HG03196 (cell line): ENCODE results near the gene GAP43.

Experiments used
- ATAC-seq: cut with Tn5 transposase; IDR thresholded peaks from one replicate; pipeline ENCODE4 v1.9.1; 2021; ENCODE audit not compliant: unreplicated experiment

Gene GAP43

GRCh38 chr3:115627180-115628074, 4.1 kb downstream of the GAP43 start:
- ATAC-seq = peak; percentile 82

DNA sequence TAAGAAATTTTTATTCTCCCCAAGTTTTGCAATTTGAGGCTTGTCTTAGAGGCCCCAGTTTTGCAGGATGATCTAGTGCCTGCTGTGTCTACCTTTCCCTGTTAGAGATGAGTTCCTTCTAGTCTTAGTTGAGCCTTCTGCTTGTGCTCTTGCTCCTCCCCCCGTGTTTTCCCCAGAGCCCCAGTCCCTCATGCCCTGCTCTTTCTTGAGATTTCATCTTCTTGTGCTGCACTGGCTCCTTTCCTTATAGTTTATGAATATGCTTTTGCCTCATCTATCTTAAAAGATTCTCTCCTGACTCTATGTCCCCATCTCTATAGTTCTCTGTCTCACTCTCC, 4.7 kb downstream of the GAP43 start:
- ATAC-seq = peak; percentile 44

GRCh38 chr3:115630850-115631249, 7.5 kb downstream of the GAP43 start:
- no peak for ATAC-seq

GRCh38 chr3:115632026-115632425, 8.7 kb downstream of the GAP43 start:
- no peak for ATAC-seq

DNA sequence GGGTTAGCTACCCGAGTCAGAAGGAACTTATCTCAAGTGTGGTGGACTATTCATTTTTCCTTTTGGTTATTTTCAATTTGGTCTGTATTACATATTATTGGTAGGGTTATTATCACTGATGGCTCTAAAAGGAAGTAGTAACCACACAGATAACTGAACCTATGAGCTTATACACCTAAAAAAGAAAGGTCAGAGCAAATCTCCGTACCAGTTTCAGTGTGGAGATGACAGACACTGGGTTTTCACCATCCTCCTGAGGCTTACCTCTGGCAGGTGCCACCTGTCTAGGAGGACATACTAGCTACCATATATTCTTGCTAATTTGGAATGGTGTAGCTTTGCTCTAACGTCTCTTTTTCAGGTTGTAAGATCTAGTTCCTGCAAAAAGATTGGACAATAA, 10.2 kb downstream of the GAP43 start:
- no peak for ATAC-seq

GRCh38 chr3:115634052-115634451, 10.7 kb downstream of the GAP43 start:
- no peak for ATAC-seq

DNA sequence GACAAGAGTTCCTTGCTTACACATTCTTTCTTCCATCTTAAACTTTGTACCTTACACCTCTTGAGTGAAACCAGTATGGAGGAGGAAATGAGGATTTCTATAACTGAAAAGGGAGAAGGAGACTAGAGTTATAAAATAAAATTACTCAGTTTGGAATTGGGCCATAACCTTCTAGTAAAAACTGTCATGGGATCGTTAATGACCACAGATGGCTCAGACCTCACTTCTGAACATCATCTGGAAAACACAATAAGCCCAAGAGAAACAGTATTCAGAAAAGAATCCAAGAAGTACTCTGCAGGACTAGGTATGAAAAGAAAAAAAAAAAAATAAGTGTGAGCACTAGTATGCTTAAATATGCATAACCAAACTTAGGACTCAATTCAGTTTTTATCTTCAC, 12.1 kb downstream of the GAP43 start:
- ATAC-seq = no peak

DNA sequence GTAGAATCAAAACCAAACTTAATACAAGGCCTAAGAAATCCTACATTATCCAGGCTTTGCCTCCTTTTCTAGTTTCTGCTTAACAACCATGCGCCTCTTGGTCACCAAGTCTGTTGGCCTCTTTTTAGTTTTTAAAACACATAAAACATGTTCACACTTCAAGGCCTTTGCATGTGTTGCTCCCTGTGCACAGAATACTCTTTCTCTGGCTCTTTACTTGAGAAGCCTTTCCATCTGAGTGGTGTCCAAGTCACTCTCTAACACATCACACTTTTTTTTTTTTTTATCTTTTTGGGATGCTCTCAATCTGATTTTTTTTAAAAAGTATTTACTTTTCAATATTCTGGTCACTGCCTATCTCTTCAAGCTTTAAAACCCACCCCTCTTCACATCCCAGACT, 14.9 kb downstream of the GAP43 start:
- ATAC-seq = no peak

DNA sequence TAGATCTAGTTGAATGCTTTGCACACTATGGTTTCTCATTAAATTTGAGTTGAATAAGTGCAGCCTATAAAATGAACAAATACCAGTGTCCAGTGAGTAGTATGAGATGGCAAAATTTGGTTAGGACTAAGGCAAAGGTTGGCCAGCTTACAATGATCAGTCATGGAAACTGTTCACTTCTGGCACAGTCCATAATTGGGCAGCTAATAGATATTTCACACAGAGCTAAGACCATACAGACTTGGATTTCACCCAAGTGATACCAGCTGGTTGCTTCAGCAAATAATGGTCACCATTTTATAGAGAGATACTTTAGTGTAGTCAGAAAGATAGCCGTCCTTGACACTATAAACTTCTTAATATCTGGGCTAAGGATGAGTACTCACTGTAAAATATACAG, 15.7 kb downstream of the GAP43 start:
- ATAC-seq = no peak

GRCh38 chr3:115644391-115644790, 21.1 kb downstream of the GAP43 start:
- ATAC-seq = no peak

DNA sequence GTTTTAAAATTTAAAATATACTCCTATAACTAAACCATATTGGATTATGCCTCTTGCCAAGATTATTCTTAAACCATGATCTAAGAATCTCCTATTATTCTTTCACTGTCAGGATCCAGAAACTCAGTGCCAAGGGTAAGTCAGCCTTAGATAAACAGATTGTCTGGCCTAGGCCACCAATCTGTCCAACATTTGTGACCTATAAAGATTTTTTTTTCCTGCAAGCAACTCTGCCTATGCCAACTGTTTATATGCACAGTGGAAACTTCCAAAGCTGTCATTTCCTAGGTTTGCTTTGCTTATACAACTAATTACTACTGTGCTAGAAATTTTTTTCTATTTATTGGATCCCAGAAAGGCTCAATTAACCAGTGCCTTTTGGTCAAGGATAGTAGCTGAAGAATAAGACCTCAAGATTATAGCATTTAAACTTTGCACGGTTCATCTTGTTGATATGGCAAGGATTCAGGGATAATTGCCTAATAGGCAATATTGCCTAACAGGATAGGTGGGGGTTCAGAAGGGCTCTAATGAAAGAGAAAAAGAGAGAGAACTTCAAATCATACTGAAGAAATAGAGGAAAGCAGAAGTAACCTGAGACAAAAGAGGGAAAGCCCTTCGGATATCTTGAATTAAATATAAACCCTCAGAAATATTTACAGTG, 22.8 kb downstream of the GAP43 start:
- no peak for ATAC-seq

DNA sequence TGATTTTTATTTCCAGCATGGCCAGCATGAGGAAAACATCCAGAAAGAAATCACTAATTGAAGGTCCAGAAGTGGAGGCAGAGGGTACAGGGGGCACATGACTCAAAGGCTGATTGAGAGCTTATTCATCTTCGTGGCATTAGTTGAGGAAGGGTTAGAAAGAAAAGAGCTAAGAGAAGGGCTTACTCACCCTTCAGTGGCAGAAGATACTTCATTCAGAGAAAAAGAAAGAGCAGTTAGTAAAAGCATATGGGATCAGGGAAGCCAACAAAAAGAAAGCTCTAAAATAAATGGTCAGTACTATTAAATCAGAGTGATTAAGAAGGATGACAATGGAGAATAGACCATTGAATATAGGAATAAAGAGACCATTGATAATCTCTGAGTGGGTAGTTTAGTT, 25.2 kb downstream of the GAP43 start:
- ATAC-seq = no peak

- peak; percentile 48 for ATAC-seq
Observed at GRCh38 chr3:115651087-115651486, 27.8 kb downstream of the GAP43 start.

- no peak for ATAC-seq
Observed at GRCh38 chr3:115651599-115651998, 28.3 kb downstream of the GAP43 start.

- ATAC-seq = no peak
Observed at GRCh38 chr3:115652738-115653137, 29.4 kb downstream of the GAP43 start.

DNA sequence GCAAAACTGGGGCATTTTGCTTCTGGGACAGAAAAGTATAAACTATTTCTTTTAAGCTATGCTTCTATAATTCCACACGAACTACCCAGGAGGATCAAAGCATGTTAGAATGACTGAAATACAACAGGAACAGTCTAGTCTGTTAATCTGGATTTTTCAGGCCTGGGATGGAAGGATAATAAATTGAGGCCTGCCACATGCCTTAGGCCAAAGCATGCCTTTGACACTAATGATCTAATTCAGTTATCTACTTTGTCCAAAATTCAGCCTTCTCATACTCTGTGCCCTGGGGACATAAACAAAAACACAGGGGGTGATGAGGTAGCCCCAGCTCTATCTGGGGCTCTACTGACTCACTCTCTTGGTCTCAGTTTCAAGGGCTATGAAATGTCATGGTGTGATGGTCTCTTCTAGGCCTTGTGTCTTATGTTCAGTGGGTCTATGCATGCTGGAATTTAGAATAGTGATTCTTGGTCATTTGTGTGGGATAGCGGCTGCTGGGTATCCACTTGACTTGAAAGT, 32.5 kb downstream of the GAP43 start:
- no peak for ATAC-seq

DNA sequence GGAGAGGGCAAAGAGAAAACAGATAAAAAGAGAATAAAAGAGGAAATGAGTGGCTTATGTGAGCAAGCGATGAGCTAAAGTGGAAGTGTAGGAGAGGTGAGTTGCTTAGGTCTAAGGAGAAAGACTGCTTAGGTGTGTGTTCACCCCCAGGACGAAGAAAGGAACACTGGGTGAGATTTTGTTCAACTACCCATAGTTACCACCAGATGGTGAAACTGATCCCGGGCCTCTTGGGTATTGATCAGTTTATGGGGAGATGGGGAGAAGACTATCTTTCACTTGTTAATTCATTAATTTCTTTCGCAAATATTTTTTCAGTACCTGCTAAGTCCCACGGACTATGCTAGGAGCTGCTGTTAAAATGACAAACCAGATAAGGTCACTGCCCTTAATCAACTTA, 33.9 kb downstream of the GAP43 start:
- no peak for ATAC-seq

DNA sequence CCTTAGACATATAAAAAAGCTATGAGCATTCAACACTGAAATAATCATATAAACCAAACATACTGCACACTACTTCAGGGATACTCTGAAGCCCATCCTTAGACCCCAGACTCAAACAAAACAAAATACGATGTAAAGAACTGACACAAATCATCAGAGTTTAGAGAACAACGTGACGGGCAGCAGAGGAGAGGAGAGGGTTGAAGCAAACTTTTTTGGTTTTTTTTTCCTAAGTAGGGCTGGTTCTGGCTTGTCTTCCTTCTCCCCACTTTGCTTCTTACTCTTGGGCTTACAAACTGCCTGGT, 34.7 kb downstream of the GAP43 start:
- ATAC-seq = no peak

GRCh38 chr3:115658337-115659181, 35.2 kb downstream of the GAP43 start:
- peak; percentile 90 for ATAC-seq

GRCh38 chr3:115659253-115660220, 36.2 kb downstream of the GAP43 start:
- peak; percentile 8 for ATAC-seq
